H1 (cell line): Measurements from ENCODE around the gene OR51G1. TPM values are rescaled to one million over a fixed set of nuclear protein-coding genes. Genes with fewer than 3 reads are reported as not detected.

ENCODE experiments used
- CTCF ChIA-PET: fragments of 300-600 bp; sonication (Branson Sonifier 250); formaldehyde crosslinking; loops from one replicate; lab custom pipeline; 2021; ENCODE audit not compliant: partially characterized antibody; lab: Charles Lee
- POLR2A ChIA-PET: fragments of 300-600 bp; sonication (Branson Sonifier 250); formaldehyde crosslinking; loops from one replicate; lab custom pipeline; 2021; ENCODE audit warnings: inconsistent platforms; ENCODE audit not compliant: partially characterized antibody; lab: Charles Lee
- DNase-seq, 2 experiments: peaks; one replicate each; pipeline versions ENCODE4 v3.0.0 to v3.0.0-alpha.2; 2010 to 2022; ENCODE audit warnings: low spot score in 2 of 2, low read depth in 1 of 2, mixed read lengths in 1 of 2
- FAIRE-seq: peaks from 2 replicates; lab custom pipeline; 2011; peaks lifted over from hg19 to GRCh38; lab: Jason Lieb, UNC
- H2AFZ ChIP-seq: 2 replicates; pipeline ENCODE4 v1.8.1; 2012; ENCODE audit warnings: low read length, inconsistent platforms
- H2AK5ac ChIP-seq: 2 replicates; pipeline ENCODE4 v1.6.1; 2013; ENCODE audit warnings: low read depth, low read length
- H2BK120ac ChIP-seq: replicated peaks from 2 replicates; pipeline ENCODE3; 2013; ENCODE audit warnings: low read depth, low read length, inconsistent platforms
- H2BK12ac ChIP-seq: 2 replicates; pipeline ENCODE4 v1.6.1; 2013; ENCODE audit warnings: low read depth, low read length
- H2BK15ac ChIP-seq: 2 replicates; pipeline ENCODE4 v1.6.1; 2013; ENCODE audit warnings: low read length
- H2BK20ac ChIP-seq: 2 replicates; pipeline ENCODE4 v1.6.1; 2013; ENCODE audit warnings: low read length
- H2BK5ac ChIP-seq: 2 replicates; pipeline ENCODE4 v1.6.1; 2013; ENCODE audit warnings: low read depth, low read length
- H3K14ac ChIP-seq: 2 replicates; pipeline ENCODE4 v1.6.1; 2013; ENCODE audit warnings: inconsistent platforms; ENCODE audit not compliant: insufficient read length
- H3K18ac ChIP-seq: 2 replicates; pipeline ENCODE4 v1.6.1; 2013; ENCODE audit warnings: low read length; ENCODE audit errors: extremely low read depth
- H3K23ac ChIP-seq: 2 replicates; pipeline ENCODE4 v1.6.1; 2013; ENCODE audit warnings: inconsistent platforms; ENCODE audit not compliant: insufficient read length
- H3K23me2 ChIP-seq: 2 replicates; pipeline ENCODE4 v1.6.1; 2013; ENCODE audit warnings: low read depth, low read length
- H3K27ac ChIP-seq: 2 replicates; pipeline ENCODE4 v1.6.1; 2011; ENCODE audit warnings: low read depth, low read length, inconsistent platforms
- H3K27me3 ChIP-seq, 4 experiments: replicated peaks in 1 of 4; 1 replicate in 1 of 4; 2 replicates in 3 of 4; pipeline versions ENCODE4 v1.6.1 to v1.8.1; 2011 to 2013; ENCODE audit warnings: low read length in 3 of 4, mild to moderate bottlenecking in 3 of 4, inconsistent platforms in 2 of 4, mixed read lengths in 2 of 4, moderate library complexity in 1 of 4; ENCODE audit not compliant: control insufficient read depth in 3 of 4, insufficient read depth in 3 of 4; ENCODE audit errors: extremely low read depth in 1 of 4
- H3K36me3 ChIP-seq, 4 experiments: 2 replicates each; pipeline versions ENCODE4 v1.6.1 to v1.8.1; 2011 to 2013; ENCODE audit warnings: mild to moderate bottlenecking in 4 of 4, low read length in 3 of 4, moderate library complexity in 2 of 4, control low read depth in 1 of 4, inconsistent platforms in 1 of 4; ENCODE audit not compliant: insufficient read depth in 4 of 4, control insufficient read depth in 2 of 4
- H3K4ac ChIP-seq: replicated peaks from 2 replicates; pipeline ENCODE3; 2013; ENCODE audit warnings: low read length, low read depth, mixed read lengths, inconsistent platforms; ENCODE audit not compliant: insufficient read length
- H3K4me1 ChIP-seq, 4 experiments: replicated peaks in 1 of 4; 1 replicate in 1 of 4; 2 replicates in 3 of 4; pipeline versions ENCODE4 v1.6.1 to v1.8.1; 2011 to 2013; ENCODE audit warnings: low read length in 3 of 4, inconsistent platforms in 2 of 4, mixed read lengths in 1 of 4; ENCODE audit not compliant: insufficient read depth in 4 of 4, control insufficient read depth in 3 of 4
- H3K4me2 ChIP-seq, 2 experiments: 2 replicates each; pipeline versions ENCODE4 v1.6.1 to v1.8.1; 2011 to 2013; ENCODE audit warnings: low read depth in 2 of 2, low read length in 2 of 2, control low read depth in 1 of 2, inconsistent platforms in 1 of 2, mild to moderate bottlenecking in 1 of 2; ENCODE audit not compliant: insufficient read depth in 1 of 2
- H3K4me3 ChIP-seq, 4 experiments: fragments of 200-600, 300-600 bp in 1 of 4; sonication (generic), shearing (Covaris generic), sonication (Bioruptor Twin) in 1 of 4; 2 replicates each; pipeline versions ENCODE4 v1.5.1 to v1.8.1; 2011 to 2016; ENCODE audit warnings: low read length in 4 of 4, low read depth in 3 of 4, control low read depth in 2 of 4, inconsistent platforms in 2 of 4, mild to moderate bottlenecking in 2 of 4, mixed read lengths in 1 of 4, moderate library complexity in 1 of 4; ENCODE audit not compliant: insufficient read depth in 2 of 4; ENCODE audit errors: extremely low read depth in 1 of 4
- H3K56ac ChIP-seq: replicated peaks from 2 replicates; pipeline ENCODE3; 2013; ENCODE audit warnings: low read depth, mild to moderate bottlenecking, mixed read lengths, low read length, inconsistent platforms; ENCODE audit not compliant: insufficient read length
- H3K79me1 ChIP-seq: 2 replicates; pipeline ENCODE4 v1.6.1; 2013; ENCODE audit warnings: low read depth, low read length, control low read depth
- H3K79me2 ChIP-seq, 2 experiments: 2 replicates each; pipeline versions ENCODE4 v1.6.1 to v1.8.1; 2012 to 2013; ENCODE audit warnings: low read length in 2 of 2, mild to moderate bottlenecking in 2 of 2, inconsistent platforms in 1 of 2; ENCODE audit not compliant: insufficient read depth in 2 of 2, control insufficient read depth in 1 of 2
- H3K9ac ChIP-seq, 4 experiments: replicated peaks in 1 of 4; 1 replicate in 1 of 4; 2 replicates in 3 of 4; pipeline versions ENCODE4 v1.6.1 to v1.8.1; 2011 to 2013; ENCODE audit warnings: low read depth in 3 of 4, low read length in 3 of 4, control low read depth in 2 of 4, mild to moderate bottlenecking in 2 of 4, moderate library complexity in 2 of 4, inconsistent platforms in 1 of 4; ENCODE audit errors: extremely low read depth in 1 of 4
- H3K9me3 ChIP-seq, 2 experiments: 2 replicates each; pipeline versions ENCODE4 v1.6.1 to v1.8.1; 2012 to 2013; ENCODE audit warnings: mild to moderate bottlenecking in 2 of 2, moderate library complexity in 2 of 2, control low read depth in 1 of 2, inconsistent platforms in 1 of 2, low read depth in 1 of 2, low read length in 1 of 2, mixed read lengths in 1 of 2; ENCODE audit not compliant: insufficient read depth in 2 of 2
- H4K20me1 ChIP-seq, 2 experiments: replicated peaks in 1 of 2; 2 replicates each; pipeline versions ENCODE3 to v1.8.1; 2011 to 2013; ENCODE audit warnings: inconsistent platforms in 2 of 2, low read length in 2 of 2, mild to moderate bottlenecking in 1 of 2; ENCODE audit not compliant: insufficient read depth in 2 of 2, control insufficient read depth in 1 of 2
- H4K5ac ChIP-seq: 2 replicates; pipeline ENCODE4 v1.6.1; 2013; ENCODE audit warnings: low read length, low read depth, mixed read lengths, inconsistent platforms; ENCODE audit not compliant: insufficient read length
- H4K8ac ChIP-seq: 2 replicates; pipeline ENCODE4 v1.8.0; 2013; ENCODE audit warnings: mild to moderate bottlenecking, moderate library complexity, low read length, inconsistent platforms; ENCODE audit not compliant: insufficient read depth; ENCODE audit errors: extremely low read depth
- H4K91ac ChIP-seq: replicated peaks from 2 replicates; pipeline ENCODE3; 2013; ENCODE audit warnings: low read length, mixed read lengths, inconsistent platforms; ENCODE audit not compliant: insufficient read length
- ASH2L ChIP-seq: fragments of 200-600, 300-600 bp; sonication (generic); IDR thresholded peaks from one replicate; pipeline ENCODE4 v1.7.1; 2017; ENCODE audit warnings: low read length
- HDAC2 ChIP-seq, 2 experiments: fragments of 300-600 bp in 1 of 2; sonication (generic) in 1 of 2; IDR thresholded peaks; 2 replicates each; pipeline ENCODE4 v1.6.1; 2011 to 2012; ENCODE audit warnings: low read depth in 2 of 2, low read length in 2 of 2, mild to moderate bottlenecking in 2 of 2, moderate library complexity in 2 of 2, borderline replicate concordance in 1 of 2, inconsistent platforms in 1 of 2
- POU5F1 ChIP-seq: IDR thresholded peaks from 2 replicates; pipeline ENCODE4 v1.6.1; 2011; ENCODE audit warnings: low read depth, mild to moderate bottlenecking, low read length, moderate library complexity
- SAP30 ChIP-seq: fragments of 300-600 bp; sonication (generic); IDR thresholded peaks from 2 replicates; pipeline ENCODE4 v1.7.1; 2012; ENCODE audit warnings: low read length, moderate library complexity, mild to moderate bottlenecking, inconsistent platforms; ENCODE audit not compliant: insufficient read depth, insufficient replicate concordance
- SP4 ChIP-seq: IDR thresholded peaks from 2 replicates; pipeline ENCODE4 v1.6.1; 2012; ENCODE audit warnings: low read length, inconsistent platforms
- WGBS, 2 experiments: shearing (Covaris generic) in 1 of 2; methylation state at CpG; one replicate each; pipeline versions ENCODE4 v1.1.6 to v1.1.7; 2013 to 2015; ENCODE audit warnings: low lambda C conversion rate in 2 of 2, mixed read lengths in 2 of 2, inconsistent platforms in 1 of 2, low coverage in 1 of 2, missing lambda C conversion rate in 1 of 2; ENCODE audit not compliant: insufficient replicate concordance in 2 of 2, insufficient coverage in 1 of 2, insufficient read length in 1 of 2; ENCODE audit errors: extremely low coverage in 1 of 2, missing lambda C conversion rate in 1 of 2; 5-methylcytosine and 5-hydroxymethylcytosine counted together
- polyA plus RNA-seq, 7 experiments: library from polyadenylated mRNA; depleted of rRNA in 3 of 7; stranded (reverse) in 5 of 7; unstranded in 2 of 7; fragments of >200 nt in 5 of 7; fragments of 200-250 nt in 2 of 7; gene quantifications; 1 replicate in 5 of 7; 2 replicates in 1 of 7; 4 replicates in 1 of 7; pipeline versions ENCODE4 v1.2.1 to v1.2.3, GENCODE V29; 2011 to 2013; ENCODE audit warnings: missing spikeins in 2 of 7, mixed read lengths in 2 of 7
- total RNA-seq: library from RNA; stranded (reverse); fragmentation: NEBNext Ultra II Directional; extraction: Animal tissue kit (Norgen Biotek cat#: 25700); gene quantifications from 2 replicates; pipeline ENCODE4 v1.2.1, GENCODE V29; 2021

OR51G1 gene
- total and polyA plus RNA-seq, 2 of the 8 experiments (the other 6 are each of a cell fraction or from before 2014, with no cell fraction given) = not detected

DNA sequence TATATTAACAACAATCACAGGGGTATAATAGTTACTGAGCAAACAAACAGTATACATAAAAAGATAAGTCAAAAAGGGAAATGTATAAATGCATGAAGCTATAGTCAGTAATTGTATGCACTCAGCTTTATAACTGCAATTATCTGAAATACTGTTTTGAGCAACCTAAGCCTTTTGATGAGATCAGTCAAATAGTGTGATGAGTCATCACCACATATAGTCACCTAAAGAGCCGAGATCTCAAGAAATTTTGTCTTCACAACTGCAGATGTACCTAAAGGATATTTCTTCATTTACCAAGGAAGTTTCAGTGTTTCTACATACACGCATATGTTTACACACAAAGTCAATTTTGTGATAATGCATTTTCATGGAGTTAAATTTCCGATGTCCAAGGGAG, 36.7 kb upstream of the OR51G1 start:
- no peak overlapping the region for H3K4ac ChIP-seq
- no peak for DNase-seq
- POLR2A ChIA-PET = no interaction called here
- no peak overlapping the region for H3K18ac ChIP-seq
- H3K79me1 ChIP-seq = no peaks in the 10 kb centered on the region
- H3K23me2 ChIP-seq = no peaks in the 10 kb centered on the region
- H3K4me3 ChIP-seq = no peak overlapping the region
- no peak overlapping the region for H2BK5ac ChIP-seq
- H2BK120ac ChIP-seq = no peak overlapping the region
- H4K91ac ChIP-seq = no peak overlapping the region
- no peaks in the 10 kb centered on the region for H3K36me3 ChIP-seq
- H2AK5ac ChIP-seq = no peak overlapping the region
- FAIRE-seq = no peak
- no peak overlapping the region for H3K56ac ChIP-seq
- no peak overlapping the region for H2AFZ ChIP-seq
- no peak overlapping the region for H2BK20ac ChIP-seq
- H3K27me3 ChIP-seq = no peaks in the 10 kb centered on the region
- no peaks in the 10 kb centered on the region for H3K9me3 ChIP-seq
- H3K27ac ChIP-seq = no peak overlapping the region
- H3K4me1 ChIP-seq = no peaks in the 10 kb centered on the region
- H3K4me2 ChIP-seq = no peak overlapping the region
- no peaks in the 10 kb centered on the region for H3K79me2 ChIP-seq
- no peak overlapping the region for H3K9ac ChIP-seq
- H3K23ac ChIP-seq = no peak overlapping the region
- no peak overlapping the region for H2BK15ac ChIP-seq
- H3K14ac ChIP-seq = no peak overlapping the region
- no peak for TF ChIP-seq HDAC2 (IDR thresholded peaks at IDR 0.05; ENCODE audit: borderline replicate concordance in 1 of 2, low read depth in 2 of 2, low read length in 2 of 2)
- TF ChIP-seq POU5F1 = no peak
- TF ChIP-seq SAP30 = no peak
- no peak for TF ChIP-seq SP4
- no peak for TF ChIP-seq ASH2L
- WGBS, 2 experiments = 91% methylated on average over 3 of the region's 3 CpGs; no CpG with 5 or more reads in 1 of the 2 experiments
- H4K8ac ChIP-seq = no peak overlapping the region
- no peak overlapping the region for H4K5ac ChIP-seq
- H2BK12ac ChIP-seq = no peak overlapping the region
- H4K20me1 ChIP-seq = no peaks in the 10 kb centered on the region
- CTCF ChIA-PET = no interaction called here
